Measurements from ENCODE around the gene SHC2. TPM values are rescaled to one million over a fixed set of nuclear protein-coding genes. Genes with fewer than 3 reads are reported as not detected.

SHC2 gene
- total and polyA plus RNA-seq, 2 of the 13 experiments (the other 11 are each of a cell fraction or from before 2014, with no cell fraction given): 9.0 to 18.3 TPM

- TF ChIP-seq PRDM15 (CRISPR knock-in tag; IDR thresholded peaks at IDR 0.05): no peak
- no peak for TF ChIP-seq GTF2F1 (IDR thresholded peaks at IDR 0.05; ENCODE audit: low read length)
- no peak for TF ChIP-seq ATM (IDR thresholded peaks at IDR 0.05; ENCODE audit: borderline replicate concordance)
- no peak for TF ChIP-seq ZNF10 (CRISPR knock-in tag; IDR thresholded peaks at IDR 0.05; ENCODE audit: borderline replicate concordance, low read depth)
- TF ChIP-seq ZNF333 (CRISPR knock-in tag; IDR thresholded peaks at IDR 0.05; ENCODE audit: borderline replicate concordance): no peak
- TF ChIP-seq ZNF367 (CRISPR knock-in tag; IDR thresholded peaks at IDR 0.05; ENCODE audit: borderline replicate concordance): no peak
- no peak for TF ChIP-seq HDAC2 (CRISPR knock-in tag; IDR thresholded peaks at IDR 0.05)
- TF ChIP-seq MBD4 (IDR thresholded peaks at IDR 0.05; ENCODE audit: borderline replicate concordance, low read length): no peak
- TF ChIP-seq ZFP62 (CRISPR knock-in tag; IDR thresholded peaks at IDR 0.05): no peak
- TF ChIP-seq PBX2 (CRISPR knock-in tag; IDR thresholded peaks at IDR 0.05): no peak
- TF ChIP-seq ZNF639 (CRISPR knock-in tag; conservative IDR thresholded peaks at IDR 0.05): 0 out of 2 replicates have a peak, but pooled peaks have one; percentile 31
- TF ChIP-seq SP2 (CRISPR knock-in tag; IDR thresholded peaks at IDR 0.05): no peak
- TF ChIP-seq ZKSCAN1 (IDR thresholded peaks at IDR 0.05; ENCODE audit: low read length): no peak
- TF ChIP-seq SETDB1 (CRISPR knock-in tag; IDR thresholded peaks at IDR 0.05; ENCODE audit: borderline replicate concordance): no peak
- TF ChIP-seq BCL3 (CRISPR knock-in tag; IDR thresholded peaks at IDR 0.05): peak; percentile 54; the same call in 1 of the 2 replicates
- TF ChIP-seq CEBPB (IDR thresholded peaks at IDR 0.05; ENCODE audit: borderline replicate concordance, low read depth, low read length): no peak
- no peak for TF ChIP-seq ZNF781 (CRISPR knock-in tag; IDR thresholded peaks at IDR 0.05; ENCODE audit: borderline replicate concordance, not compliant biosample characterization)
- TF ChIP-seq SMAD9 (CRISPR knock-in tag; IDR thresholded peaks at IDR 0.05): no peak
- TF ChIP-seq UBTF (CRISPR knock-in tag; IDR thresholded peaks at IDR 0.05): peak; percentile 51
Measured at GRCh38 chr19:494171-495080, 33.6 kb upstream of the SHC2 start (continued).
